AG10803 (cell line): Measurements from ENCODE around the gene SLC7A8.

Source experiments
- DNase-seq: peaks from one replicate; pipeline ENCODE4 v3.0.0; 2010; ENCODE audit warnings: low read depth
- H3K4me3 ChIP-seq: 2 replicates; pipeline ENCODE4 v1.5.1; 2011; ENCODE audit warnings: mild to moderate bottlenecking, low read length, control low read depth
- TF ChIP-seq, protein P1 (sequence below): conservative IDR thresholded peaks from 2 replicates; pipeline ENCODE4 v1.5.1; 2011; ENCODE audit warnings: mild to moderate bottlenecking, low read length, control low read depth, inconsistent platforms

The SLC7A8 gene

DNA sequence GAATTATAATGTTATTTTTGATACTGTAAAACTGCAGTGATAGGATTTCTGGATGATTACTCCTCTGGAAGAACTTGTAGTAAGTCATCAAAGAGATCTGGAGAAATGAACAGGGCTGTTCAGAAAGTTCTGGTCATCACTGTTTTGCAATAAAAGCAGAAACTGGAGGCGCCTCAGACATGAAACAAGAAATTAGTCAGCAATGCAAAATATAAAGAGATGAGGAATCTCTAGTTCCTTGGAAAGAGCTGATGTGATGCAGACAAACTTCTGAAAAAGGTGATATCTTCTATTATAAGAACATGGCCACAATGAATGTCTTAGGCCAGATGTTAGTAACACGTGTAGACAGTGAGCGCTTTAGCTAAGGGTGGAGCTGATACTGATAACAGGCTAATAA lies 98.0 kb downstream of the SLC7A8 start:
- no peak overlapping the region for H3K4me3 ChIP-seq
- TF ChIP-seq, protein P1, sequence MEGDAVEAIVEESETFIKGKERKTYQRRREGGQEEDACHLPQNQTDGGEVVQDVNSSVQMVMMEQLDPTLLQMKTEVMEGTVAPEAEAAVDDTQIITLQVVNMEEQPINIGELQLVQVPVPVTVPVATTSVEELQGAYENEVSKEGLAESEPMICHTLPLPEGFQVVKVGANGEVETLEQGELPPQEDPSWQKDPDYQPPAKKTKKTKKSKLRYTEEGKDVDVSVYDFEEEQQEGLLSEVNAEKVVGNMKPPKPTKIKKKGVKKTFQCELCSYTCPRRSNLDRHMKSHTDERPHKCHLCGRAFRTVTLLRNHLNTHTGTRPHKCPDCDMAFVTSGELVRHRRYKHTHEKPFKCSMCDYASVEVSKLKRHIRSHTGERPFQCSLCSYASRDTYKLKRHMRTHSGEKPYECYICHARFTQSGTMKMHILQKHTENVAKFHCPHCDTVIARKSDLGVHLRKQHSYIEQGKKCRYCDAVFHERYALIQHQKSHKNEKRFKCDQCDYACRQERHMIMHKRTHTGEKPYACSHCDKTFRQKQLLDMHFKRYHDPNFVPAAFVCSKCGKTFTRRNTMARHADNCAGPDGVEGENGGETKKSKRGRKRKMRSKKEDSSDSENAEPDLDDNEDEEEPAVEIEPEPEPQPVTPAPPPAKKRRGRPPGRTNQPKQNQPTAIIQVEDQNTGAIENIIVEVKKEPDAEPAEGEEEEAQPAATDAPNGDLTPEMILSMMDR = no peak
- DNase-seq = peak; percentile 39

DNA sequence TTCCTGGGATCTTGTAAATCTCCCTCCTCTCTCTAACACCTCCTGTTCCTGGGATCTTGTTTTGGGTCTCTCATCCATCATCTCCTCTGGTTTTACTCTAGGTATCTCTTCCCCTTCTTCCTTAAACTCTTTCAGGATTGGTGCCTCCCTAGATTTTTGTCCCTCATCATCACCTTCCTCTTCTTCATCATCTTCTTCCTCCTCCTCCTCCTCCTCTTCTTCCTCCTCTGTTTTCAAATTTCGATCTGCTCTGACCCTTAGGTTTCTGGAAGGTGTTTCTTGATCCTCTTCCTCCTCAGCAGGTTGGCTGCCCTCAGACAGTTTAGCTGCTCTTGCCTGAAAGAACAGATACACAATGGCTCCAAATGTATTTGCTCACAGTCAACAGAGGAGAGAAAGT lies 103.0 kb downstream of the SLC7A8 start:
- no peak for DNase-seq
- TF ChIP-seq, protein P1 = no peak
- no peak overlapping the region for H3K4me3 ChIP-seq

- H3K4me3 ChIP-seq = no peak overlapping the region
- DNase-seq = peak; percentile 65
- TF ChIP-seq, protein P1 = no peak
These were observed 103.7 kb downstream of the SLC7A8 start for GRCh38 chr14:23079716-23080115.

DNA sequence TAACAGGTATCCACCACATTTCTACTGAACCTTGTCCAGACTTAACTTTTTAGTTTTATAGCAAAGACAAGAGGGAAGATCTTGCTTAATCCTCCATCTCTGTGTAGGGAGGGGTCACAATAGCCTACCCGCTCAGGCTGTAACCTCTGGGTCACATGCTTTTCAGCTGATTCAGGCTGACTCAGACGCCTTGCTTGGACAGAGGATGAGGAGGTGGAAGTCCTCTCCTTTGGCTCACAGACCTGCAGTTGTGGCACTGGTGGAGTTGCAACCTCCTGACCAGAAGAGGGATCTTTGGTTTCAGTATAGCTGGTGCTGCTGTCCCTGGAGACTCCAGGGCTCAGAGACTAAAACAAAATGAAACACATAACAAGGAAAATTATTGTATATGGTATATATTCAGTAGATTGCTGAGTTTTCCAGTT lies 104.8 kb downstream of the SLC7A8 start:
- peak; percentile 97 for DNase-seq
- TF ChIP-seq, protein P1 = peak; percentile 33
- no peak overlapping the region for H3K4me3 ChIP-seq

- TF ChIP-seq, protein P1 = no peak
- DNase-seq = no peak
- no peak overlapping the region for H3K4me3 ChIP-seq
These were observed 105.5 kb downstream of the SLC7A8 start for GRCh38 chr14:23077962-23078361.

DNA sequence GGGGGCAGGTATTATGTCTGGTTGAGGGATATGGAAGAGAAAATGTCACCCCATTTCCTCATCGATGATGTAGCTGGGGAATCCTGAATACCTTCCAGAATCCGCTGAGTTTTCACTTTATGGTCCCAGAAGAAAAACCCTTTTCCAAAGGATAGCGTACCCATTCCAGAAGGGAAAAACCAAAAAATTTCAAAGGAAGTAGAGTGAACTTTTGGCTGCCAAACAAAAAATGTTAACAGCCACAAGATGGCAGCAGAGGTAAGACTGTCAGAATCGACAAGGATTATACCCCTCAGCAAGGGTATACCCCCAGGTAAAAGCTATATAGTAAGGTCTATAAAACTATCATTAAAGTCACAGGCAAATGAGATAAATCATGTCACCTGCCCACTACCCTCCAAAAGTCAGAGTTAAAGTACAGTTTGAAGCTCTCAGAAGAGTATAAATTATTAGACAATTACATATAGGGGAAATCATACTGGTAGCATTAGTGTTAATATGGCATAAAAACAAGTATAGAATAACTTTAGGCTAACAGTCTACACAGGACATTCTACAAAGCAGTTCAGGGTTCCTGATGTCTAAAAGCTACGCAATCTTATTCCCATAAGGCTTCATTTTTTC lies 106.6 kb downstream of the SLC7A8 start:
- TF ChIP-seq, protein P1 = peak; percentile 73
- no peak overlapping the region for H3K4me3 ChIP-seq
- no peak for DNase-seq
